Neural cell (in vitro differentiated cells): ENCODE data around the gene FHL3.

Experiments used
- EP300 ChIP-seq: fragments of 450-650 bp; conservative IDR thresholded peaks from 2 replicates; pipeline ENCODE4 v1.6.1; 2014; ENCODE audit warnings: antibody characterized with exemption, mild to moderate bottlenecking, moderate library complexity; ENCODE audit not compliant: poor library complexity, severe bottlenecking
- EZH2 ChIP-seq: fragments of 200-600, 300-800 bp; shearing (Covaris generic), sonication (generic); IDR thresholded peaks from 2 replicates; pipeline ENCODE4 v1.6.1; 2014; ENCODE audit warnings: antibody characterized with exemption, low read length, borderline replicate concordance, mild to moderate bottlenecking; ENCODE audit not compliant: insufficient read depth, poor library complexity, severe bottlenecking
- MXI1 ChIP-seq: fragments of 450-650 bp; conservative IDR thresholded peaks from 2 replicates; pipeline ENCODE4 v1.6.1; 2014; ENCODE audit warnings: antibody characterized with exemption, mild to moderate bottlenecking; ENCODE audit not compliant: poor library complexity, severe bottlenecking
- POLR2AphosphoS5 ChIP-seq: IDR thresholded peaks from 2 replicates; pipeline ENCODE4 v1.6.1; 2012
- RAD21 ChIP-seq: fragments of 450-650 bp; conservative IDR thresholded peaks from 2 replicates; pipeline ENCODE4 v1.6.1; 2014; ENCODE audit warnings: antibody characterized with exemption, mild to moderate bottlenecking, moderate library complexity
- SMC3 ChIP-seq: fragments of 450-650 bp; conservative IDR thresholded peaks from 2 replicates; pipeline ENCODE4 v1.6.1; 2014; ENCODE audit warnings: antibody characterized with exemption, mild to moderate bottlenecking, moderate library complexity; ENCODE audit not compliant: poor library complexity
- TAF1 ChIP-seq: IDR thresholded peaks from 2 replicates; pipeline ENCODE4 v1.6.1; 2012; ENCODE audit warnings: low read depth
- TF ChIP-seq, protein P1 (sequence below): fragments of 450-650 bp; IDR thresholded peaks from 2 replicates; pipeline ENCODE4 v1.5.1; 2014; ENCODE audit warnings: antibody characterized with exemption, mild to moderate bottlenecking, moderate library complexity; ENCODE audit not compliant: poor library complexity, severe bottlenecking
- TF ChIP-seq, protein P2 (sequence below): IDR thresholded peaks from 2 replicates; pipeline ENCODE4 v1.6.1; 2012; ENCODE audit warnings: borderline replicate concordance

DNA sequence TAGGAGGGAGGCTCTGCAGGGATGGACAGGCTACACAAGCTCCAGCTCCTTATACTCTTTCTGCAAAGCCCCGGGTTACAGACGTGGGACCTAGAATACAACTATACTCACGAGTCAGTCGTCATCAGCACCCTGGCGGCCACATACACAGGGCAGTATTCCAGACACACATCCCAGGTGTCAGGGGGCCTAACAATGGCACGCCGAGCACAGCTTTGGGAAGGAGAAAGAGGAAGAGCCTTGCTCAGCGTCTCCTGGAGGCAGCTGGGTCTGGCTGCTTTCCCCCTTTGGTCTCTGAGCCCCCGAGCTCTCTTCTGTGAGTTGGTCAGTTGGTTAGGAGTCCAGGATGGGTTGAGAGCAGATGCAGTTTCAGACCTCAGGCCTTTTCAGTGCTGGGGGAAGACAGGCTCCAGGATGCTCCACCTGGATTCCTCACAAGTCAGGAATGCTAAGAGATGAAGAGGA is 45.8 kb upstream of the FHL3 start:
- TF ChIP-seq RAD21, result no peak
- TF ChIP-seq, protein P1, sequence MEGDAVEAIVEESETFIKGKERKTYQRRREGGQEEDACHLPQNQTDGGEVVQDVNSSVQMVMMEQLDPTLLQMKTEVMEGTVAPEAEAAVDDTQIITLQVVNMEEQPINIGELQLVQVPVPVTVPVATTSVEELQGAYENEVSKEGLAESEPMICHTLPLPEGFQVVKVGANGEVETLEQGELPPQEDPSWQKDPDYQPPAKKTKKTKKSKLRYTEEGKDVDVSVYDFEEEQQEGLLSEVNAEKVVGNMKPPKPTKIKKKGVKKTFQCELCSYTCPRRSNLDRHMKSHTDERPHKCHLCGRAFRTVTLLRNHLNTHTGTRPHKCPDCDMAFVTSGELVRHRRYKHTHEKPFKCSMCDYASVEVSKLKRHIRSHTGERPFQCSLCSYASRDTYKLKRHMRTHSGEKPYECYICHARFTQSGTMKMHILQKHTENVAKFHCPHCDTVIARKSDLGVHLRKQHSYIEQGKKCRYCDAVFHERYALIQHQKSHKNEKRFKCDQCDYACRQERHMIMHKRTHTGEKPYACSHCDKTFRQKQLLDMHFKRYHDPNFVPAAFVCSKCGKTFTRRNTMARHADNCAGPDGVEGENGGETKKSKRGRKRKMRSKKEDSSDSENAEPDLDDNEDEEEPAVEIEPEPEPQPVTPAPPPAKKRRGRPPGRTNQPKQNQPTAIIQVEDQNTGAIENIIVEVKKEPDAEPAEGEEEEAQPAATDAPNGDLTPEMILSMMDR, result no peak
- TF ChIP-seq MXI1, result no peak
- TF ChIP-seq POLR2AphosphoS5, result no peak
- no peak for TF ChIP-seq TAF1
- TF ChIP-seq, protein P2, sequence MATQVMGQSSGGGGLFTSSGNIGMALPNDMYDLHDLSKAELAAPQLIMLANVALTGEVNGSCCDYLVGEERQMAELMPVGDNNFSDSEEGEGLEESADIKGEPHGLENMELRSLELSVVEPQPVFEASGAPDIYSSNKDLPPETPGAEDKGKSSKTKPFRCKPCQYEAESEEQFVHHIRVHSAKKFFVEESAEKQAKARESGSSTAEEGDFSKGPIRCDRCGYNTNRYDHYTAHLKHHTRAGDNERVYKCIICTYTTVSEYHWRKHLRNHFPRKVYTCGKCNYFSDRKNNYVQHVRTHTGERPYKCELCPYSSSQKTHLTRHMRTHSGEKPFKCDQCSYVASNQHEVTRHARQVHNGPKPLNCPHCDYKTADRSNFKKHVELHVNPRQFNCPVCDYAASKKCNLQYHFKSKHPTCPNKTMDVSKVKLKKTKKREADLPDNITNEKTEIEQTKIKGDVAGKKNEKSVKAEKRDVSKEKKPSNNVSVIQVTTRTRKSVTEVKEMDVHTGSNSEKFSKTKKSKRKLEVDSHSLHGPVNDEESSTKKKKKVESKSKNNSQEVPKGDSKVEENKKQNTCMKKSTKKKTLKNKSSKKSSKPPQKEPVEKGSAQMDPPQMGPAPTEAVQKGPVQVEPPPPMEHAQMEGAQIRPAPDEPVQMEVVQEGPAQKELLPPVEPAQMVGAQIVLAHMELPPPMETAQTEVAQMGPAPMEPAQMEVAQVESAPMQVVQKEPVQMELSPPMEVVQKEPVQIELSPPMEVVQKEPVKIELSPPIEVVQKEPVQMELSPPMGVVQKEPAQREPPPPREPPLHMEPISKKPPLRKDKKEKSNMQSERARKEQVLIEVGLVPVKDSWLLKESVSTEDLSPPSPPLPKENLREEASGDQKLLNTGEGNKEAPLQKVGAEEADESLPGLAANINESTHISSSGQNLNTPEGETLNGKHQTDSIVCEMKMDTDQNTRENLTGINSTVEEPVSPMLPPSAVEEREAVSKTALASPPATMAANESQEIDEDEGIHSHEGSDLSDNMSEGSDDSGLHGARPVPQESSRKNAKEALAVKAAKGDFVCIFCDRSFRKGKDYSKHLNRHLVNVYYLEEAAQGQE, result no peak
- no peak for TF ChIP-seq EP300
- no peak for TF ChIP-seq SMC3
- TF ChIP-seq EZH2, result no peak
